ENCODE measurements around the gene ZNF648.
"Not testable (repeated sequence)": the region's sequence is repeated elsewhere in the genome, so short reads cannot be mapped to it uniquely, and the experiment has no call there.

The ZNF648 gene

GRCh38 chr1:182029002-182029378 lies 32.5 kb downstream of the ZNF648 start:
- DNase-seq (ENCODE audit: low read depth in 2 of 2): no peak

DNA sequence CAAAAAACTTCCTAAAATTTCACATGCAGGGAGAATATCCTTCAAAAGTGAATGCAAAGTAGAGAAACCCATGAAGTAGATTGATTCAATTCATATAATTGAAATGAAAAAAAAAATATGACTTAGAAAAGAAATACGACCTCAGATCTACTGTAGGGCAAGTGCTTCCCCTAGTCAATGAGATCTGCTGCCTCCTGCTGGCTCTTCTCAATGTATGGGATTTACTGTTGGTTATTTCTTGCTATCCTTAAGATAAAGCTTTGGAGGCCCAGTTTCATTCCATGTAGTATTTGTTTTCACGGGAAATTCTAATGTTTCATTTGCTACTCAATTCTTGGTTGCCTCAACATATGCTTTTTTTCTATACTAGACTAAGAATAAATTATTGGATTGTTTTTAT lies 46.2 kb downstream of the ZNF648 start:
- no peak for DNase-seq (ENCODE audit: low read depth in 2 of 2)

- not testable (repeated sequence) for DNase-seq (ENCODE audit: low read depth in 2 of 2)
Measured at GRCh38 chr1:182010800-182011370, 50.6 kb downstream of the ZNF648 start.

DNA sequence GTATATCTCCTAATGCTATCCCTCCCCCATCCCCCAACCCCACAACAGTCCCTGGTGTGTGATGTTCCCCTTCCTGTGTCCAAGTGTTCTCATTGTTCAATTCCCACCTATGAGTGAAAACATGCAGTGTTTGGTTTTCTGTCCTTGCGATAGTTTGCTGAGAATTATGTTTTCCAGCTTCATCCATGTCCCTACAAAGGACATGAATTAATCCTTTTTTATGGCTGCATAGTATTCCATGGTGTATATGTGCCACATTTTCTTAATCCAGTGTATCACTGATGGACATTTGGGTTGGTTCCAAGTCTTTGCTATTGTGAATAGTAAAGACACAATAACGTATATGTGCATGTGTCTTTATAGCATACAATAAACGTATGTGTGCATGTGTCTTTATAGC lies 56.1 kb downstream of the ZNF648 start:
- not testable (repeated sequence) for DNase-seq (ENCODE audit: low read depth in 2 of 2)

DNA sequence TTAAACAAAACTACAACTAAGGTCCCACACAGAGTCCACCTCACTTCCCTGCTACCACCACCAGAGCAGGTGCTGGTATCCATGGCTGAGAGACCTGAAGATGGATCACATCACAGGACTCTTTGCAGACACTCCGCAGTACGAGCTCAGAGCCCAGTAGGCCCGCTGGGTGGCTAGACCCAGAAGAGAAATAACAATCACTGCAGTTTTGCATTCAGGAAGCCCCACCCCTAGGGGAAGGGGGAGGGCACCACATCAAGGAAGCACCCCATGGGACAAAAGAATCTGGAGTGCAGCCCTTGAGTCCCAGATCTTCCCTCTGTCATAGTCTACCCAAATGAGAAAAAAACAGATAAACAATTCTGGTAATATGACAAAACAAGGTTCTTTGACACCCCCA lies 56.9 kb downstream of the ZNF648 start:
- DNase-seq (ENCODE audit: low read depth in 2 of 2): no peak

All from stimulated activated CD8-positive, alpha-beta memory T cell treated with anti-CD3 and anti-CD28 coated beads, Interleukin-2, amount 100 ng/mL, for 1 hour (primary cell).